ENCODE data around the gene PBX4. TPM values are rescaled to one million over a fixed set of nuclear protein-coding genes. Genes with fewer than 3 reads are reported as not detected.

PBX4 gene
- total and polyA plus RNA-seq, 2 of the 8 experiments (the other 6 are each of a cell fraction or from before 2014, with no cell fraction given): 3.4 to 3.8 TPM

DNA sequence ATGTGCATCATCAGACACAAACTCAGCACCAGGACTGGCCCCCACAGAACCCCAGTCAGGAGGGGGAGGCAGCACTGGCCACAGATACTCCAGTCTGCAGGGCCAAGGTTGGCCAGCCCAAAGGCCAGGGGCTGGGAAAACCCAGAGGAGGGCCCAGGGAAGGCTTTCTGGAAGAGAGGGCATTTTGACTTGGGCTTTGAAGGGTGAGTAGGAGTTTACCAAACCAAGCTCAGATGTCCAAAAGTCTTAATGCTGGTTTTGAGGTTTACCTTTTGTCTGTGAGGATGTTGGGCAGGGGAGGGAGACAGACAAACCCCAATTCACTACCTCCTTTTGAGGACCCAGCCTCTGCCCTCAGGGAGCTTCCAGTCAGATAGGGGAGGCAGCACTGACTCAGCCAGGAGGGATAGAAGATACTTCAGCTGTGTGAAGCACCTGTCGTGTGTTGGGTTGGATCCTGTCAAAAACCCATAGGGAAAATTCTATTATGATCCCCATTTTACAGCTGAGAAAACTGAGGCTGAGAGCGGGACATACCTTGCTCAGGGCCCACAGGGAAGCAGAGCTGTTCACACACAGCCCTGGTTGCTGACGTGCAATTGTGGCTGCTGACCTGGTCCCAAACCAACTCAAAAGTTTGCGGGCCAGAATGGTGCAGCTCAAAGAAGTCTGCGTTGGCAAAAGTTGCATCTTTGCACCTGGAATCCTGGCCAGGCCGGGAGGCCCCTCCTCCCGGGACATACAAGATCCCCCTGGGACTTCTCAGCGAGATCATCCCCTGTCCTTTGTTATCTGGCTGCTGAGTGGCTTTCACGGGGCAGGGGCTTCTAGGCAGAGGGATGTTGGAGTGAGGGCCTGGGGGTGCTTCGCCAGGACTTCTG is 67.3 kb downstream of the PBX4 start:
- Histone ChIP-seq H3K36me3 (ENCODE audit: control insufficient read depth in 2 of 4, insufficient read depth in 4 of 4, low read length in 3 of 4) (no peaks in the 10 kb centered on the region), H3K4ac (replicated peaks; ENCODE audit: insufficient read length, low read depth, low read length) (no peak overlapping the region), H3K14ac (ENCODE audit: insufficient read length) (no peak overlapping the region), H3K4me2 (ENCODE audit: insufficient read depth in 1 of 2, low read depth in 2 of 2, low read length in 2 of 2) (no peak overlapping the region), H3K79me2 (ENCODE audit: control insufficient read depth in 1 of 2, insufficient read depth in 2 of 2, low read length in 2 of 2) (no peaks in the 10 kb centered on the region), H3K79me1 (ENCODE audit: low read depth, low read length) (0 out of 2 replicates have a peak, but pooled peaks cover 2% of the 10 kb centered on the region), H4K5ac (ENCODE audit: insufficient read length, low read depth, low read length) (no peak overlapping the region), H3K27ac (ENCODE audit: low read depth, low read length) (no peak overlapping the region), H4K91ac (replicated peaks; ENCODE audit: insufficient read length, low read length) (no peak overlapping the region), H4K20me1 (replicated peaks in 1 of 2; ENCODE audit: control insufficient read depth in 1 of 2, insufficient read depth in 2 of 2, low read length in 2 of 2) (no peaks in the 10 kb centered on the region), H2BK20ac (ENCODE audit: low read length) (no peak overlapping the region), H2AK5ac (ENCODE audit: low read depth, low read length) (no peak overlapping the region), H3K4me1 (replicated peaks in 1 of 4; ENCODE audit: control insufficient read depth in 3 of 4, insufficient read depth in 4 of 4, low read length in 3 of 4) (no peaks in the 10 kb centered on the region; a peak in 3 of 7 replicates), H3K56ac (replicated peaks; ENCODE audit: insufficient read length, low read depth, low read length) (no peak overlapping the region), H4K8ac (ENCODE audit: extremely low read depth, insufficient read depth, low read length) (peak overlapping the region; percentile 43; the same call in 1 of the 2 replicates), H2BK12ac (ENCODE audit: low read depth, low read length) (0 out of 2 replicates have a peak overlapping the region, but pooled peaks have one; percentile 27), H2AFZ (ENCODE audit: low read length) (no peak overlapping the region), H3K9me3 (ENCODE audit: insufficient read depth in 2 of 2, low read depth in 1 of 2, low read length in 1 of 2) (no peaks in the 10 kb centered on the region), H2BK120ac (replicated peaks; ENCODE audit: low read depth, low read length) (no peak overlapping the region), H2BK15ac (ENCODE audit: low read length) (0 out of 2 replicates have a peak overlapping the region, but pooled peaks have one; percentile 18), H3K27me3 (replicated peaks in 1 of 4; ENCODE audit: control insufficient read depth in 3 of 4, extremely low read depth in 1 of 4, insufficient read depth in 3 of 4, low read length in 3 of 4) (no peaks in the 10 kb centered on the region; a peak in 1 of 7 replicates), H3K23me2 (ENCODE audit: low read depth, low read length) (no peaks in the 10 kb centered on the region), H3K4me3 (ENCODE audit: extremely low read depth in 1 of 4, insufficient read depth in 2 of 4, low read depth in 3 of 4, low read length in 4 of 4) (no peak overlapping the region), H2BK5ac (ENCODE audit: low read depth, low read length) (no peak overlapping the region), H3K23ac (ENCODE audit: insufficient read length) (no peak overlapping the region), H3K9ac (replicated peaks in 1 of 4; ENCODE audit: extremely low read depth in 1 of 4, low read depth in 3 of 4, low read length in 3 of 4) (no peak overlapping the region), H3K18ac (ENCODE audit: extremely low read depth, low read length) (no peak overlapping the region)
- no peak for DNase-seq (ENCODE audit: low read depth in 1 of 2, low spot score in 2 of 2)
- TF ChIP-seq EZH2 (IDR thresholded peaks at IDR 0.05; ENCODE audit: low read depth, low read length, severe bottlenecking): no peak
- TF ChIP-seq KDM1A (IDR thresholded peaks at IDR 0.05; ENCODE audit: borderline replicate concordance, low read length): peak; percentile 83; the same call in 1 of the 2 replicates
- TF ChIP-seq RXRA (IDR thresholded peaks at IDR 0.05; ENCODE audit: insufficient read depth, low read depth, low read length): no peak
- TF ChIP-seq GABPA (IDR thresholded peaks at IDR 0.05; ENCODE audit: borderline replicate concordance, insufficient read depth, low read length): no peak
- CTCF ChIA-PET (ENCODE audit: partially characterized antibody): interaction anchor here (0.7 to 15.7 kb wide), 13 partner anchors 8 to 144 kb away, joined by 3 to 223 read pairs (median 12); partner anchors contain the start of genes CILP2, GMIP and YJEFN3
- WGBS, 2 experiments (ENCODE audit: extremely low coverage in 1 of 2, insufficient coverage in 1 of 2, insufficient read length in 1 of 2, insufficient replicate concordance in 2 of 2, low coverage in 1 of 2, low lambda C conversion rate in 2 of 2, missing lambda C conversion rate in 1 of 2): 93% methylated on average over 10 of the region's 10 CpGs; no CpG with 5 or more reads in 1 of the 2 experiments
- no peak for FAIRE-seq
- POLR2A ChIA-PET (ENCODE audit: partially characterized antibody): interaction anchor here (0.6 to 2.2 kb wide), 11 partner anchors 9 to 224 kb away, joined by 3 to 11 read pairs (median 4); partner anchors contain the start of genes YJEFN3 and ZNF14
